SK-N-MC (cell line): Measurements from ENCODE around the gene OCIAD2.

ENCODE experiments used
- EZH2 ChIP-seq: fragments of 200-600 bp; sonication (generic); IDR thresholded peaks from one replicate; pipeline ENCODE4 v1.6.1; 2017; ENCODE audit warnings: antibody characterized with exemption
- POLR2AphosphoS5 ChIP-seq: IDR thresholded peaks from 2 replicates; pipeline ENCODE4 v1.6.1; 2012; ENCODE audit warnings: mild to moderate bottlenecking, low read depth, low read length, borderline replicate concordance

DNA sequence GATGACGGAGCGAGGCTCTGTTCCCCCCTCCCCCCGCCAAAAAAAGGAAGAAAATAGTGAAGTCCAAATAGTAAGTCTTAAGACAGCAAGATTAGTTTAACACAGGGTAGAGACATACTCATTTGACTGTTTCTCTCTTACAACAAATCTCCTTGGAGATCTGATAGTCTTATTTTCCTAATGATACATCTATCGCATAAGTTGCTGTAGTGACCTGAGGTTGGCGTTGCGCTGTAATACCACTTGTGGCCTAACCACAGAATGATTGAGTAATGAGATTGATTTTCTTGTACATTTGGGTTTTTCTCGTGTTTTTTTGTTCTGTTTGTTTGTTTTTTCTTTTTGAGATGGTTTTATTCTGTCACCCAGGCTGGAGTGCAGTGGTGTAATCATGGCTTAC, 48.4 kb downstream of the OCIAD2 start:
- TF ChIP-seq POLR2AphosphoS5 (no peak), EZH2 (no peak)
